Bronchial epithelial cell (primary cell): ENCODE data around the gene GRK5. TPM values are rescaled to one million over a fixed set of nuclear protein-coding genes. Genes with fewer than 3 reads are reported as not detected.

Source experiments
- DNase-seq: peaks from one replicate; pipeline ENCODE4 v3.0.0-alpha.2; 2010; ENCODE audit warnings: low read depth
- FAIRE-seq: peaks from 2 replicates; lab custom pipeline; 2011; peaks lifted over from hg19 to GRCh38; lab: Jason Lieb, UNC
- H3K27me3 ChIP-seq: 2 replicates; pipeline ENCODE4 v1.5.1; 2011; ENCODE audit warnings: low read length; ENCODE audit not compliant: control insufficient read depth, insufficient read depth
- H3K36me3 ChIP-seq: 2 replicates; pipeline ENCODE4 v1.5.1; 2011; ENCODE audit warnings: low read length; ENCODE audit not compliant: control insufficient read depth, insufficient read depth
- H3K4me3 ChIP-seq: 2 replicates; pipeline ENCODE4 v1.5.1; 2011; ENCODE audit warnings: mild to moderate bottlenecking, low read depth, low read length, control low read depth
- total RNA-seq: library from RNA; depleted of rRNA; stranded (reverse); fragments of >200 nt; gene quantifications from 2 replicates; pipeline ENCODE4 v1.2.1, GENCODE V29; 2014
- TF ChIP-seq, protein P1 (sequence below): IDR thresholded peaks from 2 replicates; pipeline ENCODE4 v1.5.1; 2011; ENCODE audit warnings: mild to moderate bottlenecking, moderate library complexity, low read length, control low read depth, inconsistent platforms; ENCODE audit not compliant: insufficient read depth, severe bottlenecking

The GRK5 gene
- total RNA-seq, 1 donor from 2014 or later: 2.4 TPM

- no peak overlapping the region for H3K4me3 ChIP-seq
- TF ChIP-seq, protein P1, sequence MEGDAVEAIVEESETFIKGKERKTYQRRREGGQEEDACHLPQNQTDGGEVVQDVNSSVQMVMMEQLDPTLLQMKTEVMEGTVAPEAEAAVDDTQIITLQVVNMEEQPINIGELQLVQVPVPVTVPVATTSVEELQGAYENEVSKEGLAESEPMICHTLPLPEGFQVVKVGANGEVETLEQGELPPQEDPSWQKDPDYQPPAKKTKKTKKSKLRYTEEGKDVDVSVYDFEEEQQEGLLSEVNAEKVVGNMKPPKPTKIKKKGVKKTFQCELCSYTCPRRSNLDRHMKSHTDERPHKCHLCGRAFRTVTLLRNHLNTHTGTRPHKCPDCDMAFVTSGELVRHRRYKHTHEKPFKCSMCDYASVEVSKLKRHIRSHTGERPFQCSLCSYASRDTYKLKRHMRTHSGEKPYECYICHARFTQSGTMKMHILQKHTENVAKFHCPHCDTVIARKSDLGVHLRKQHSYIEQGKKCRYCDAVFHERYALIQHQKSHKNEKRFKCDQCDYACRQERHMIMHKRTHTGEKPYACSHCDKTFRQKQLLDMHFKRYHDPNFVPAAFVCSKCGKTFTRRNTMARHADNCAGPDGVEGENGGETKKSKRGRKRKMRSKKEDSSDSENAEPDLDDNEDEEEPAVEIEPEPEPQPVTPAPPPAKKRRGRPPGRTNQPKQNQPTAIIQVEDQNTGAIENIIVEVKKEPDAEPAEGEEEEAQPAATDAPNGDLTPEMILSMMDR: no peak
- H3K36me3 ChIP-seq: no peaks in the 10 kb centered on the region
Measured at GRCh38 chr10:119190954-119191785, 16.2 kb upstream of the GRK5 start.

DNA sequence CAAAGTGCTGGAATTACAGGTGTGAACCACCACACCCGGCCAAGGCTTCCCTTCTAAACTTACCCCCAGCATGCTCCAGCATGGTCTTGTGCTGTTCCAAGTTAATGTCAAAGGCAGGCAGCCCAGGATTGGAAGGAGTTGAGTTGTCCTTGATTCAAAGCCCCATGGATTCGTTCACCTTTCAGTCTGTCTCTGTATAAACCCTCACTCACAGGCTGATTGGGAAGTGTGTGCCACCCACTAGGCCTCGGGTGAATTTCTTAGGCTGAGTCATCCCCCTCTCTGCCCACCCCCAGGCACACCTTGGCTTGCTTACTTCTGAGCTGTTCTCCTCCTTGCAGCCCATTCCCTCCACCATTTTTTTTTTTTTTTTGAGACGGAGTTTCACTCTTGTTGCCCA lies 15.5 kb upstream of the GRK5 start:
- Histone ChIP-seq H3K27me3 (no peaks in the 10 kb centered on the region), H3K4me3 (no peak overlapping the region), H3K36me3 (no peaks in the 10 kb centered on the region)
- FAIRE-seq (no peak), DNase-seq (peak; percentile 90)
- TF ChIP-seq, protein P1: no peak

More at GRCh38 chr10:119190954-119191785, 16.2 kb upstream of the GRK5 start:
- DNase-seq (no peak), FAIRE-seq (no peak)
- H3K27me3 ChIP-seq: no peaks in the 10 kb centered on the region

DNA sequence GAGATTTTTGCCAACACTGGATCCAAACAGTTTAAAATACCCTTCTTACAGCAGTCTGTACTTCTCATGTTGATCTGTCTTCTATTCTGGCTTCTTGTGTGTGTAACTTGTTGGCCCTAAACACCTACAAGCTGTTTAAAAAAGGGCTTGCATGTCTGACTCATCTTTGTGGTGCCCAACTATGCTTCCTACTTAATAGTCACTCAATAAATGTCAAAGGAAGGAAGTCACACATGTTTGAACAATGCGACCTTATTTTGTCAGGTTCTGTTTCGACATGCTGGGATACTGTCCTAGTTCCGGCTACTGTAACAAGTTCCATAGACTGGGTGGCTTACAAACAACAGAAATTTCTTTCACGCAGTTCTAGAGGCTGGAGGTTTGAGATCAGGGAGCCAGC lies 9.4 kb upstream of the GRK5 start:
- peak; percentile 76 for DNase-seq
- H3K4me3 ChIP-seq: no peak overlapping the region
- no peak for FAIRE-seq

DNA sequence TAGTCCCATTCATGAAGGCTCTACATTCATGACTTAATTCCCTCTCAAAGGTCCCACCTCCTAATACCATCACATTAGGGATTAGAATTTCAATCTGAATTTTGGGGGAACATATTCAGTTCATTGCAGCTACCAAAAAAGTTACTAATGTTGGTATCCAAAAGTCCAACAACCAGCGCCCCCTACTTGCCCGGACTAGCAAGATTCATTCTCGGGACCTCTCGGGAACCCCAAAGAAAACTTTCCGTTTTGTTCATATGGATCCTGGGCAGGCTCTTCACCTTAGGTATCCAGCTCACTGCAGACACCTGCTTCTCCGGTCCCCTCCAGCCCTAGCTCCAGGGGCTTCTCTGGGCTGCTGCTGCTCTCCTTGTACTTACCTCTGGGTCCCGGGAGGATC lies 8.9 kb upstream of the GRK5 start:
- DNase-seq (peak; percentile 18), FAIRE-seq (no peak)
- H3K4me3 ChIP-seq: no peak overlapping the region
- no peaks in the 10 kb centered on the region for H3K27me3 ChIP-seq
- H3K36me3 ChIP-seq: no peaks in the 10 kb centered on the region
- TF ChIP-seq, protein P1: peak; percentile 46

More for the DNA sequence above, 9.4 kb upstream of the GRK5 start:
- TF ChIP-seq, protein P1: no peak
- Histone ChIP-seq H3K27me3 (no peaks in the 10 kb centered on the region), H3K36me3 (no peaks in the 10 kb centered on the region)

GRCh38 chr10:119199231-119199992 lies 8.0 kb upstream of the GRK5 start:
- FAIRE-seq (peak; percentile 7), DNase-seq (peak; percentile 75)
- H3K4me3 ChIP-seq: no peak overlapping the region
- no peaks in the 10 kb centered on the region for H3K36me3 ChIP-seq
- H3K27me3 ChIP-seq: no peaks in the 10 kb centered on the region
- TF ChIP-seq, protein P1: peak; percentile 82
